Stimulated activated CD4-positive, alpha-beta T cell treated with anti-CD3 and anti-CD28 coated beads, Interleukin-1b, Interleukin-23, amount 100 ng/mL, for 24 hours (primary cell): ENCODE data around the gene ANKMY1.

Source experiments
- DNase-seq, 4 experiments: peaks; one replicate each; pipeline ENCODE4 v3.0.0-alpha.2; 2020; ENCODE audit warnings: low read depth in 4 of 4, low spot score in 1 of 4

ANKMY1 gene

GRCh38 chr2:240557808-240558207 is at the start of gene ANKMY1:
TSS of gene ANKMY1 (minus strand) at chr2:240557988. CDS start at chr2:240557335, 653 bp downstream.
- DNase-seq = peak in 2 of 4 experiments; percentile 56 to 63

- DNase-seq = no peak
Observed at GRCh38 chr2:240605867-240606743, 48.3 kb upstream of the ANKMY1 start.

- no peak for DNase-seq
Observed at GRCh38 chr2:240604939-240605716, 47.3 kb upstream of the ANKMY1 start.

GRCh38 chr2:240604291-240604938 is 46.6 kb upstream of the ANKMY1 start:
- DNase-seq = no peak

GRCh38 chr2:240603846-240604245 is 46.1 kb upstream of the ANKMY1 start:
- DNase-seq = no peak

- DNase-seq = no peak
Observed at GRCh38 chr2:240603081-240603835, 45.5 kb upstream of the ANKMY1 start.

GRCh38 chr2:240602266-240603050 is 44.7 kb upstream of the ANKMY1 start:
- DNase-seq = no peak

- DNase-seq = no peak
Observed at GRCh38 chr2:240601831-240602160, 44.0 kb upstream of the ANKMY1 start.

GRCh38 chr2:240601061-240601830 is 43.5 kb upstream of the ANKMY1 start:
- DNase-seq = no peak

- DNase-seq = no peak
Observed at GRCh38 chr2:240600451-240600961, 42.7 kb upstream of the ANKMY1 start.

GRCh38 chr2:240599141-240599583 is 41.4 kb upstream of the ANKMY1 start:
- DNase-seq = no peak

GRCh38 chr2:240598311-240598911 is 40.6 kb upstream of the ANKMY1 start:
- DNase-seq = no peak

- no peak for DNase-seq
Observed at GRCh38 chr2:240597419-240598181, 39.8 kb upstream of the ANKMY1 start.

GRCh38 chr2:240597054-240597418 is 39.2 kb upstream of the ANKMY1 start:
- no peak for DNase-seq

GRCh38 chr2:240596491-240596931 is 38.7 kb upstream of the ANKMY1 start:
- no peak for DNase-seq

GRCh38 chr2:240596080-240596460 is 38.3 kb upstream of the ANKMY1 start:
- no peak for DNase-seq

GRCh38 chr2:240595381-240596079 is 37.7 kb upstream of the ANKMY1 start:
- DNase-seq = no peak
